COLO668 (cell line): ENCODE results near the gene NAT10.
"Not testable (repeated sequence)": the region's sequence is repeated elsewhere in the genome, so short reads cannot be mapped to it uniquely, and the experiment has no call there.

Experiments used
- DNase-seq: peaks from one replicate; lab custom pipeline; 2025; ENCODE audit not compliant: unreplicated experiment; lab: John Stamatoyannopoulos, UW

Gene NAT10

GRCh38 chr11:34166806-34167740 lies 61.6 kb downstream of the NAT10 start:
- DNase-seq = no peak

GRCh38 chr11:34167961-34168360 lies 62.5 kb downstream of the NAT10 start:
- no peak for DNase-seq

- peak; percentile 14 for DNase-seq
Measured at GRCh38 chr11:34168642-34169420, 63.4 kb downstream of the NAT10 start.

- DNase-seq = no peak
Measured at GRCh38 chr11:34169686-34170085, 64.3 kb downstream of the NAT10 start.

- DNase-seq = no peak
Measured at GRCh38 chr11:34173050-34173449, 67.6 kb downstream of the NAT10 start.

GRCh38 chr11:34174412-34175041 lies 69.1 kb downstream of the NAT10 start:
- peak; percentile 85 for DNase-seq

- DNase-seq = no peak
Measured at GRCh38 chr11:34175284-34176019, 70.0 kb downstream of the NAT10 start.

GRCh38 chr11:34176751-34177209 lies 71.4 kb downstream of the NAT10 start:
- no peak for DNase-seq

GRCh38 chr11:34178209-34178821 lies 72.9 kb downstream of the NAT10 start:
- no peak for DNase-seq

GRCh38 chr11:34179026-34179675 lies 73.7 kb downstream of the NAT10 start:
- no peak for DNase-seq

GRCh38 chr11:34180040-34180813 lies 74.8 kb downstream of the NAT10 start:
- DNase-seq = no peak

- not testable (repeated sequence) for DNase-seq
Measured at GRCh38 chr11:34180814-34181165, 75.4 kb downstream of the NAT10 start.

GRCh38 chr11:34181251-34181650 lies 75.8 kb downstream of the NAT10 start:
- no peak for DNase-seq

- DNase-seq = no peak
Measured at GRCh38 chr11:34181856-34182405, 76.5 kb downstream of the NAT10 start.

- no peak for DNase-seq
Measured at GRCh38 chr11:34182425-34182824, 77.0 kb downstream of the NAT10 start.

- no peak for DNase-seq
Measured at GRCh38 chr11:34182921-34183685, 77.7 kb downstream of the NAT10 start.

GRCh38 chr11:34183848-34184391 lies 78.5 kb downstream of the NAT10 start:
- no peak for DNase-seq

GRCh38 chr11:34184505-34185015 lies 79.1 kb downstream of the NAT10 start:
- peak; percentile 52 for DNase-seq
